ENCODE measurements around the gene SDR9C7. TPM values are rescaled to one million over a fixed set of nuclear protein-coding genes. Genes with fewer than 3 reads are reported as not detected.

The SDR9C7 gene
- polyA plus RNA-seq, 2 of the 4 experiments (the other 2 are of a cell fraction) = not detected

- DNase-seq (ENCODE audit: low read depth in 1 of 2, low spot score in 1 of 2) (no peak), FAIRE-seq (no peak), ATAC-seq (no peak)
- POLR2A ChIA-PET = no interaction called here
- TF ChIP-seq CEBPB (IDR thresholded peaks at IDR 0.05) (no peak), MAFK (IDR thresholded peaks at IDR 0.05; ENCODE audit: partially characterized antibody) (no peak), HEYL (CRISPR knock-in tag; IDR thresholded peaks at IDR 0.05) (no peak), BCL3 (IDR thresholded peaks at IDR 0.05) (no peak), SMC3 (IDR thresholded peaks at IDR 0.05) (no peak), RCOR1 (IDR thresholded peaks at IDR 0.05; ENCODE audit: low read depth, low read length) (no peak), TP53 (CRISPR knock-in tag; IDR thresholded peaks at IDR 0.05) (no peak), E2F6 (IDR thresholded peaks at IDR 0.05; ENCODE audit: borderline replicate concordance, low read depth) (no peak), POLR2AphosphoS2 (conservative IDR thresholded peaks at IDR 0.05; ENCODE audit: low read length) (no peak)
- H3K9me3 ChIP-seq = no peaks in the 10 kb centered on the region
- no peak overlapping the region for H3K27ac ChIP-seq
- no peak overlapping the region for H3K4me2 ChIP-seq
- CTCF ChIA-PET = interaction anchor here (0.8 to 2.8 kb wide), 5 partner anchors 24 to 223 kb away, joined by 3 to 12 read pairs (median 6); partner anchors contain the start of genes STAT6 and ZBTB39
- H3K4me1 ChIP-seq = peaks cover 4% of the 10 kb centered on the region; the same call in 2 of the 3 replicates
- no peak overlapping the region for H3K4me3 ChIP-seq
- 82% methylated on average over 4 of the region's 4 CpGs for WGBS (ENCODE audit: missing lambda C conversion rate)
Measured at GRCh38 chr12:56980941-56981530, 46.8 kb upstream of the SDR9C7 start.

- H3K27ac ChIP-seq = no peak overlapping the region
- CTCF ChIA-PET = interaction anchor here (2.1 kb wide), 1 partner anchor 140 kb away, joined by 7 read pairs; no protein-coding TSS in a partner anchor
- FAIRE-seq = no peak
- DNase-seq (ENCODE audit: low read depth in 1 of 2, low spot score in 1 of 2) = no peak
- H3K4me3 ChIP-seq = no peak overlapping the region
- H3K9me3 ChIP-seq = no peaks in the 10 kb centered on the region
- POLR2A ChIA-PET = no interaction called here
- 87% methylated on average over 6 of the region's 6 CpGs for WGBS (ENCODE audit: missing lambda C conversion rate)
- TF ChIP-seq FOSL2 (IDR thresholded peaks at IDR 0.05) (no peak), FOSL2 (CRISPR knock-in tag; IDR thresholded peaks at IDR 0.05) (no peak), FOXS1 (CRISPR knock-in tag; IDR thresholded peaks at IDR 0.05) (no peak), MAX (IDR thresholded peaks at IDR 0.05) (no peak), CHD4 (IDR thresholded peaks at IDR 0.05; ENCODE audit: borderline replicate concordance) (no peak), HEYL (CRISPR knock-in tag; IDR thresholded peaks at IDR 0.05) (no peak), RARB (CRISPR knock-in tag; IDR thresholded peaks at IDR 0.05) (no peak), CBX8 (IDR thresholded peaks at IDR 0.05) (no peak), ESRRA (IDR thresholded peaks at IDR 0.05; ENCODE audit: borderline replicate concordance, low read length) (no peak), RFX5 (IDR thresholded peaks at IDR 0.05) (no peak), JUN (IDR thresholded peaks at IDR 0.05) (no peak), POLR2A (IDR thresholded peaks at IDR 0.05; ENCODE audit: low read length) (no peak), MAFK (IDR thresholded peaks at IDR 0.05; ENCODE audit: partially characterized antibody) (no peak), HOXB13 (CRISPR knock-in tag; IDR thresholded peaks at IDR 0.05; ENCODE audit: low read depth) (no peak), RAD21 (conservative IDR thresholded peaks at IDR 0.05 in 1 of 2, IDR thresholded peaks at IDR 0.05 in 1 of 2) (no peak), HMGXB4 (CRISPR knock-in tag; IDR thresholded peaks at IDR 0.05; ENCODE audit: borderline replicate concordance) (no peak), E2F6 (IDR thresholded peaks at IDR 0.05; ENCODE audit: borderline replicate concordance, low read depth) (no peak), FOSB (CRISPR knock-in tag; IDR thresholded peaks at IDR 0.05) (no peak), NR3C1 (IDR thresholded peaks at IDR 0.05) (no peak), HDAC2 (IDR thresholded peaks at IDR 0.05) (no peak)
- H3K4me1 ChIP-seq = no peaks in the 10 kb centered on the region
- no peak for ATAC-seq
- H3K4me2 ChIP-seq = no peak overlapping the region
Measured at GRCh38 chr12:56980268-56980667, 46.1 kb upstream of the SDR9C7 start.

All from A549 (cell line).